Transverse colon (tissue), 4 donors: ENCODE data around the gene MFRP. TPM values are rescaled to one million over a fixed set of nuclear protein-coding genes. Genes with fewer than 3 reads are reported as not detected.

Source experiments
- DNase-seq: peaks from one replicate; pipeline ENCODE4 v3.0.0-alpha.2; 2019
- H3K27ac ChIP-seq, 4 donors: fragments of 200-600 bp; sonication (generic); 2 replicates each; pipeline ENCODE4 v1.5.1; 2016 to 2018; ENCODE audit warnings: inconsistent platforms in 4 of 4
- H3K27me3 ChIP-seq: fragments of 200-600 bp; sonication (generic); 2 replicates; pipeline ENCODE4 v1.5.1; 2017; ENCODE audit warnings: inconsistent platforms
- H3K36me3 ChIP-seq, 4 donors: fragments of 200-600 bp; sonication (generic); 2 replicates each; pipeline ENCODE4 v1.5.1; 2017 to 2019; ENCODE audit warnings: inconsistent platforms in 4 of 4
- H3K4me1 ChIP-seq, 4 donors: fragments of 200-600 bp; sonication (generic); 2 replicates each; pipeline ENCODE4 v1.5.1; 2017 to 2020; ENCODE audit warnings: inconsistent platforms in 4 of 4
- H3K4me3 ChIP-seq, 4 donors: fragments of 200-600 bp; sonication (generic); 1 replicate in 1 of 4; 2 replicates in 3 of 4; pipeline versions ENCODE4 v1.5.1 to v1.6.1; 2017 to 2019; ENCODE audit warnings: inconsistent platforms in 4 of 4
- H3K9me3 ChIP-seq, 2 donors: fragments of 200-600 bp; sonication (generic); 2 replicates each; pipeline ENCODE4 v1.5.1; 2017 to 2019; ENCODE audit warnings: inconsistent platforms in 2 of 2
- EP300 ChIP-seq: sonication (generic); formaldehyde crosslinking; IDR thresholded peaks from one replicate; pipeline ENCODE4 v1.6.1; 2017; ENCODE audit warnings: antibody characterized with exemption, low read depth
- POLR2A ChIP-seq: fragments of 450-650 bp; IDR thresholded peaks from one replicate; pipeline ENCODE4 v1.6.1; 2016; ENCODE audit warnings: antibody characterized with exemption, mild to moderate bottlenecking, moderate library complexity
- POLR2AphosphoS5 ChIP-seq, 3 donors: sonication (generic); formaldehyde crosslinking; IDR thresholded peaks; one replicate each; pipeline ENCODE4 v1.6.1; 2016; ENCODE audit warnings: antibody characterized with exemption in 3 of 3
- WGBS, 2 donors: methylation state at CpG; one replicate each; pipeline ENCODE4 v1.1.5; 2018; ENCODE audit warnings: low coverage in 1 of 2; 5-methylcytosine and 5-hydroxymethylcytosine counted together
- in situ Hi-C, 4 donors: fragments of 200-750 bp; cut with MboI; loops; one replicate each; pipeline versions ENCODE4 v1.15.0 to v1.15.1; 2017; ENCODE audit warnings: low sequenced_read_pairs in 3 of 4, low pct_ligation_motif_present in 1 of 4, low pct_unique_long_range_greater_than_20kb in 1 of 4
- intact Hi-C: fragments of 100-400 bp; cut with DNase I; formaldehyde crosslinking; loops from one replicate; pipeline ENCODE4 v1.15.1; 2023; ENCODE audit warnings: low total_unique reads
- total RNA-seq, 4 donors: library from RNA; depleted of rRNA; stranded (reverse); fragments of >200 nt; gene quantifications; one replicate each; pipeline ENCODE4 v1.1.0, GENCODE V29; 2016
- TF ChIP-seq, protein P1 (sequence below), 5 experiments: fragments of 200-600 bp in 3 of 5; fragments of 450-650 bp in 2 of 5; sonication (generic) in 3 of 5; IDR thresholded peaks; 1 replicate in 2 of 5; 2 replicates in 3 of 5; pipeline ENCODE4 v1.5.1; 2016 to 2017; ENCODE audit warnings: antibody characterized with exemption in 5 of 5, inconsistent platforms in 3 of 5, mild to moderate bottlenecking in 2 of 5, moderate library complexity in 1 of 5

Gene MFRP
- total RNA-seq, 4 donors from 2014 or later: 0.32 TPM; not detected in 3

- 20 to 29% methylated on average over 2 to 11 of the region's 17 CpGs for WGBS, 2 donors
- Histone ChIP-seq H3K4me3 (peak overlapping the region in 1 of 4 donors; percentile 15), H3K27ac (peak overlapping the region; percentile 80 to 88 (median 86)), H3K36me3 (no peaks in the 10 kb centered on the region), H3K4me1 (peaks cover 47 to 78% (median 77%) of the 10 kb centered on the region in 4 donors), H3K9me3 (no peaks in the 10 kb centered on the region), H3K27me3 (peaks cover 10% of the 10 kb centered on the region)
- TF ChIP-seq, protein P1, sequence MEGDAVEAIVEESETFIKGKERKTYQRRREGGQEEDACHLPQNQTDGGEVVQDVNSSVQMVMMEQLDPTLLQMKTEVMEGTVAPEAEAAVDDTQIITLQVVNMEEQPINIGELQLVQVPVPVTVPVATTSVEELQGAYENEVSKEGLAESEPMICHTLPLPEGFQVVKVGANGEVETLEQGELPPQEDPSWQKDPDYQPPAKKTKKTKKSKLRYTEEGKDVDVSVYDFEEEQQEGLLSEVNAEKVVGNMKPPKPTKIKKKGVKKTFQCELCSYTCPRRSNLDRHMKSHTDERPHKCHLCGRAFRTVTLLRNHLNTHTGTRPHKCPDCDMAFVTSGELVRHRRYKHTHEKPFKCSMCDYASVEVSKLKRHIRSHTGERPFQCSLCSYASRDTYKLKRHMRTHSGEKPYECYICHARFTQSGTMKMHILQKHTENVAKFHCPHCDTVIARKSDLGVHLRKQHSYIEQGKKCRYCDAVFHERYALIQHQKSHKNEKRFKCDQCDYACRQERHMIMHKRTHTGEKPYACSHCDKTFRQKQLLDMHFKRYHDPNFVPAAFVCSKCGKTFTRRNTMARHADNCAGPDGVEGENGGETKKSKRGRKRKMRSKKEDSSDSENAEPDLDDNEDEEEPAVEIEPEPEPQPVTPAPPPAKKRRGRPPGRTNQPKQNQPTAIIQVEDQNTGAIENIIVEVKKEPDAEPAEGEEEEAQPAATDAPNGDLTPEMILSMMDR (IDR thresholded peaks at IDR 0.05): no peak
- TF ChIP-seq POLR2AphosphoS5 (IDR thresholded peaks at IDR 0.05): peak in 2 of 3 donors; percentile 72 to 82
- TF ChIP-seq EP300: peak; percentile 26
- TF ChIP-seq POLR2A: peak; percentile 60
- in situ Hi-C loops: no loop called here
- peak; percentile 89 for DNase-seq
- intact Hi-C loops: no loop called here
These were observed 21.9 kb upstream of the MFRP start for GRCh38 chr11:119368121-119369034.

GRCh38 chr11:119367661-119368120, 21.2 kb upstream of the MFRP start:
- in situ Hi-C loops (no loop called here), intact Hi-C loops (no loop called here)
- Histone ChIP-seq H3K4me3 (no peak overlapping the region), H3K27ac (peak overlapping the region; percentile 80 to 88 (median 86)), H3K9me3 (no peaks in the 10 kb centered on the region), H3K4me1 (peaks cover 47 to 83% (median 80%) of the 10 kb centered on the region in 4 donors), H3K27me3 (peaks cover 14% of the 10 kb centered on the region), H3K36me3 (no peaks in the 10 kb centered on the region)
- DNase-seq: no peak
- TF ChIP-seq EP300 (no peak), POLR2AphosphoS5 (IDR thresholded peaks at IDR 0.05) (no peak), POLR2A (no peak)
- TF ChIP-seq, protein P1 (IDR thresholded peaks at IDR 0.05): no peak
- WGBS, 2 donors: 52% methylated on average over 8 of the region's 9 CpGs; no CpG with 5 or more reads in 1 of the 2 donors

- WGBS, 2 donors: 77 to 96% methylated on average over 4 to 11 of the region's 11 CpGs
- TF ChIP-seq POLR2A (no peak), POLR2AphosphoS5 (IDR thresholded peaks at IDR 0.05) (no peak), EP300 (no peak)
- TF ChIP-seq, protein P1 (IDR thresholded peaks at IDR 0.05): no peak
- Histone ChIP-seq H3K4me1 (peaks cover 47 to 88% (median 83%) of the 10 kb centered on the region in 4 donors), H3K9me3 (no peaks in the 10 kb centered on the region), H3K27ac (peak overlapping the region; percentile 80 to 88 (median 86)), H3K27me3 (peaks cover 14% of the 10 kb centered on the region), H3K4me3 (no peak overlapping the region), H3K36me3 (no peaks in the 10 kb centered on the region)
- in situ Hi-C loops: no loop called here
- intact Hi-C loops: no loop called here
- no peak for DNase-seq
These were observed 20.4 kb upstream of the MFRP start for GRCh38 chr11:119366690-119367620.
